Amniotic stem cell (primary cell): Measurements from ENCODE around the gene SUPT20HL1.
"Not testable (repeated sequence)": the region's sequence is repeated elsewhere in the genome, so short reads cannot be mapped to it uniquely, and the experiment has no call there.

Experiments
- DNase-seq: peaks from one replicate; lab custom pipeline; 2025; lab: John Stamatoyannopoulos, UW

The SUPT20HL1 gene

DNA sequence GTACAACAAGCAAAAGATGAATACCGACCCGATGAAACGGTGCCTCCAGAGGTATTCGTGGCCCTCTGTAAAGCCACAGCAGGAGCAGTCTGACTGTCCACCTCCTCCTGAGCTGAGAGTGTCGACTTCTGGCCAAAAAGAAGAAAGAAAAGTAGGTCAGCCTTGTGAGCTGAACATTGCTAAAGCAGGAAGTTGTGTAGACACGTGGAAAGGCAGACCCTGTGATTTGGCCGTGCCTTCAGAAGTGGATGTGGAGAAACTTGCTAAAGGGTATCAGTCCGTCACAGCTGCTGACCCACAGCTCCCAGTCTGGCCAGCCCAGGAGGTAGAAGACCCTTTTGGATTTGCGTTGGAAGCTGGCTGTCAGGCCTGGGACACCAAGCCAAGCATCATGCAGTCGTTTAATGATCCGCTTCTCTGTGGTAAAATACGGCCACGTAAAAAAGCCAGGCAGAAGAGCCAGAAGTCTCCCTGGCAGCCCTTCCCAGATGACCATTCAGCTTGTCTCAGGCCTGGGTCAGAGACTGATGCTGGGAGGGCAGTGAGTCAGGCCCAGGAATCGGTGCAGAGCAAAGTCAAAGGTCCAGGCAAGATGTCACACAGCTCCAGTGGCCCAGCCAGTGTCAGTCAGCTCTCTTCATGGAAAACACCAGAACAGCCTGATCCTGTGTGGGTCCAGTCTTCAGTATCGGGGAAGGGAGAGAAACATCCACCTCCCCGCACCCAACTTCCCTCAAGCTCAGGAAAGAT lies 3.2 kb downstream of the SUPT20HL1 start:
- not testable (repeated sequence) for DNase-seq

DNA sequence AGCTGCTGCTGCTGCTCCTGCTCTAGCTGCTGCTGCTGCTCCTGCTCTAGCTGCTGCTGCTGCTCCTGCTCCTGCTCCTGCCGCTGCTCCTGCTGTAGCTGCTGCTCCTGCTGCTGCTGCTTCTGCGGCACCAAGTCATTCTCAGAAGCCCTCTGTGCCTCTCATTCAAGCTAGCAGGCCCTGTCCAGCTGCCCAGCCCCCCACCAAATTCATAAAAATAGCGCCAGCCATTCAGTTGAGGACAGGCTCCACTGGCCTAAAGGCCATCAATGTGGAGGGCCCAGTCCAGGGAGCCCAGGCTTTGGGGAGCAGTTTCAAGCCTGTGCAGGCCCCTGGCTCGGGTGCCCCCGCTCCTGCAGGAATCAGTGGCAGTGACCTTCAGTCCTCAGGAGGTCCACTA lies 3.9 kb downstream of the SUPT20HL1 start:
- DNase-seq: no peak

DNA sequence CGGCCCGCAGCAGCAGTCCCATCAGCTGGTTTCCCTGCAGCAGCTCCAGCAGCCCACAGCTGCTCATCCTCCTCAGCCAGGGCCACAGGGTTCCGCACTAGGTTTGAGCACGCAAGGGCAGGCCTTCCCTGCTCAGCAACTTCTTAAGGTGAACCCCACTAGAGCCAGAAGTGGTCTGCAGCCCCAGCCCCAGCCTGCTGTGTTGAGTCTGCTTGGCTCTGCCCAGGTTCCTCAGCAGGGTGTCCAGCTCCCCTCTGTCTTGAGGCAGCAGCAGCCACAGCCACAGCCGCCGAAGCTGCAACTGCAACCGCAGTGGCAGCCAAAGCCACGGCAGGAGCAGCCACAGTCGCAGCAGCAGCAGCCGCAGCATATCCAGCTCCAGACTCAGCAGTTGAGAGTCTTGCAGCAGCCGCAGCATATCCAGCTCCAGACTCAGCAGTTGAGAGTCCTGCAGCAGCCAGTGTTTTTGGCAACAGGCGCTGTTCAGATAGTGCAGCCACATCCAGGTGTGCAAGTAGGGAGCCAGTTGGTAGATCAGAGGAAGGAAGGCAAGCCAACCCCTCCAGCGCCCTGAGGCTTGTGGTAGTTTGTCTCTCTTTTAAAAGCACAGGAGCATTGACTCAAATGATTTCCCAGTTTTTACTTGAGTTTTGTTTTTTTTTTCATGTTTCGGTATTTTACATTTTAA lies 4.6 kb downstream of the SUPT20HL1 start:
- DNase-seq: no peak

DNA sequence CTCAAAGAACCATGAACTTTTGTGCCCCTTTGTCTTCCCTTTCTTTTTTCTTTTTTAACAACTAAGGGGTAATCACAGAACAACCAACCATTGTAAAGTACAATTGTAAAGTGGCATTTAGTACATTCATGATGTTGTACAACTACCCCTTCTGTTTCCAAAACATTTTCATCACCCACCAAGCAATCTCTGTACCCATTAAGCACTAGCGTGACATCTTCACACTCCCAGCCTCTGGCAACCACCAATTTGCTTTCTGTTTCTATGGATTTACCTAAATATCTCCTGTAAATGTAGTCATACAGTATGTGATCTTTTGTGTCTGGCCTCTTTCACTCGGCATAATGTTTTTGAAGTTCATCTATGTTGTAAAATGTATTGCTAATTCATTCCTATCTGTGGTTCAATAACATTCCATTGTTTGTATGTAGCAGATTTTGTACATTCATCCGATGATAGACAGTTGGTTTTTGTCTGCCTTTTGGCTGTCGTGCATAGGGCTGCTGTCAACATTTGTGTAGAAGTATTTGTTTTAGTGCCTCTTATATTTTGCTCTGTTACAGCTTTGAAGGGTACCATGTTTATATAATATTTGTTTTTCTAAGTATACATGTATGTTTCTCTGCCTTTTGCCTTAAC lies 6.4 kb downstream of the SUPT20HL1 start:
- DNase-seq: not testable (repeated sequence)

DNA sequence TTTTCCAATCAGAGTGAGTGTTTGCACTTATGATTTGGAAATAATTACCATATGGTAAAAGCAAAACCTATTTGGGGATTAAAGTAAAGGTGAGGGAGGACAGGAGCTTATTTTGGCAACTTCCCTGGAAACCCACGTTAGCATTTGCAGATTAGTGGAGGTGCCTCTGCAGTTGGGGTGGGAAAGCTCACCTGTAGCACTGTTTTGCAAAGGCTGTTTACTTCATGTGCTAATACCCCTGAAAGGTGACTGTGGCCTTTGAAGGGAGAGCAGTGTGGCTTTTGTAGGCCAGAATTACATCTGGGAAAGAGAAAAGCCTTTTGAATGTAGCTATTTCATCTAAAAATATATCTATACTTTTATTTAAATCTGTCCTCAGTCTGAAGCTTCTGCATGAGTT lies 9.4 kb downstream of the SUPT20HL1 start:
- DNase-seq: no peak

DNA sequence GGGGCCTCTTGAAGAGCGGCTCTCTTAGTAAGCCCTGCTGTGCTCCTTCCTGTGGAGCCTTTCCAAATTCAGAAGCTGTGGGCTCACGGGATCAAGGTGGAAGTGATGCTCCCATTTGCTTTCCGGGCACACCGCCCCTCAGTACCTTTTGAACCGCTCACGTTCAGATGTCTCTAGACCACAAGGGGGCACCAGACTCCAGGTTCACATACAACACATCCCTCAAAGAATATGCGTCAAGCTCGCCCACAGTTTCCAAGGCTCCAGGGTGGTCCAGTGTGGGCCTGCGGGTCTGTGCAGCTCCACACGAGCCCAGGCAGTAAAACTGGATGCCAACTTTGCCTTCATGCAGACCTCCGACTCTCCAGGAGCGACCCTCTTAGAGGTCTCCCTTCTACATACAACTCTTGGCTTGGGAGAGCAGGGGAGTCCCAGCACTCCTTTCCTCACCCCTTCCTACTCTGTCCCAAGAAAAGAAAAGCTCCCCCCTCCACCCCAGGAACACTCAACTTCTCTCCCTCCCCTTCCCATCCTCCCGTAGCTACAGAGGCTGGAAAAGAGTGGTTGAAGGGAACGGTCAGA lies 11.0 kb downstream of the SUPT20HL1 start:
- peak; percentile 30 for DNase-seq

DNA sequence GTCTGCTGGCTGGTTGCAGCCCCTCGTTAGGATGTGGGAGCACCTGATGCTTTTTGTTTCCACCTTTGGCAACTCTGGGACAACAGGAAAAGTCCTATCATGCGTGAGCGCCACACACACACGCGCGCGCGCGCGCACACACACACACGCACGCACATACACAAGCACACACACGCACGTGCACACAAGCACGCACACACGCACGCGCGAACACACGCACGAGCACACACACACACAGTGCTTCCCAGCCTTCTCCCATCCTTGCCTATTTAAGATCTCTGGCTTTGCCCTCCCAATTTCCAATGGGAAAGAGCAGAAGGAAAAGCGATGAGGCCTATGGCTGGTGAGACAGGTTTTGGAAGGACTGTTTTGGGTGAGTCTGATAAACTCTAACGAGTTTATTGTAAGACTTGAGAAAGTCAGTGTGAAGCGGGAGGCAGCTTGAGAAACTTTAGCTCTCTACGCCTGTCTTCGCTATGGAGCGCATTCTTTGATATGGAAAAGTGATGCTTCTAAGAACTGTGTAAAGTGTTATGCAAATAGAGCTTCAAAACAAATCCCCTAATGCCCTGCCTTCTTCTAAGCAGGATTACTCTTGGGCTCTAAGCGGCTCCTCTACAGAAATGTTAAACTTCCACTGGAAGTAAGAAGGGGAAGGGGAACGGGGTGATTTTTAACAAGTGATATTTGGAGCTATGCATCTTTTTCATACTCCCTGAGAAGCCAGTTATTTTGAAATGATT lies 11.8 kb downstream of the SUPT20HL1 start:
- no peak for DNase-seq

DNA sequence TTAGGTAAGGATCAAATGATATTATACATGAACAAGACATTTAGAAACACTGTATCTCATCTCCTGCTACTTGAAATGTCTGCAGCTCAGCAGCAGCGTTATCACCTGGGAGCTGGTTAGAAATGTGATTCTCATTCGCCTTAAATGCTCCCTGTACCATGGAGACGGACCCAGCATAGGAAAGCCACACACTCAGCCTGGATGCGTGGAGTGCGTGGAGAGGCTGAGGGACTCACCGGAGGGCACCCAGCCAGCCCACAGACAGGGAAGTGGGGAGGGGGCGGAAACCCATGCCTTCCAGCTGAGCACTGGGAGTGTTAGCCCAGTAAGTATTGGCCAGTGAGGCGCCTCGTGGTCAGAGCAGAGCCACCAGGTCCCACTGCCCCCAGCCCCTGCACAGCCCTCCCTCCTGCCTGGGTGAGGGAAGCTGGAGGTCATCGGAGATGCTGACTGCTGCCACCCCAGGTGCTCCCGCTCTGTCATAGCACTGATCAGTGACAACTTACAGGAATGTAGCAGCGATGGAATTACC lies 15.2 kb downstream of the SUPT20HL1 start:
- no peak for DNase-seq

DNA sequence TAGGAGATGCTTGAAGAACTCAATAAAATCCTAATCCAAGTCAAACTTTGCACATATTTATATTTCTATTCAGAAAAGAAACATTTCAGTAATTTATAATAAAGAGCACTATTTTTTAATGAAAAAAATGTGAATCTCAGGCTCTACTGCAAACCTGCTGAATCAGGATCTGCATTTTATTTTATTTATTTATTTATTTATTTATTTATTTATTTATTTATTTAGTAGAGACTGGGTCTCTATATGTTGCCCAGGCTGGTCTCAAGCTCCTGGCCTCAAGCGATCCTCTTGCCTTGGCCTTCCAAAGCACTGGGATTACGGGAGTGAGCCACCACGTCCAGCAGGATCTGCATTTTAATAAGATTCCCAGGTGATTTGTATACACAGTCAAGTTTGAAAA lies 16.0 kb downstream of the SUPT20HL1 start:
- no peak for DNase-seq

DNA sequence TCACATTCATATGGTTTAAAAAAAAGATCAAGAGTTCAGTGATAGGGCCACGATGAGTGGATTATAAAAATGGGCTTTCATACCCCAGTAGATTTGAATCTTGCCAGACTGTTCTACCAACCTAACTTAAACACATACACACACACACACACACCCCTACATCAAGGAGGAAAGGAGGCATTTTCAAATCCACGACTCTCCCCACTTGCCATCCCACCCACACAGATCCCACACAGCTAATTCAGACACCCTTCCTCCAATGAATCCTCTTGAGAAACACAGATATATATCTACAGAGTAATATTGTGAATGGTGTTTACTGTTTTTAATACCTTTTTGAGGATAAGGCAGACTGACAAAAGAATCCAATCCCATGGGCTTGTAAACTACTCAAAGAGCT lies 16.8 kb downstream of the SUPT20HL1 start:
- DNase-seq: no peak

DNA sequence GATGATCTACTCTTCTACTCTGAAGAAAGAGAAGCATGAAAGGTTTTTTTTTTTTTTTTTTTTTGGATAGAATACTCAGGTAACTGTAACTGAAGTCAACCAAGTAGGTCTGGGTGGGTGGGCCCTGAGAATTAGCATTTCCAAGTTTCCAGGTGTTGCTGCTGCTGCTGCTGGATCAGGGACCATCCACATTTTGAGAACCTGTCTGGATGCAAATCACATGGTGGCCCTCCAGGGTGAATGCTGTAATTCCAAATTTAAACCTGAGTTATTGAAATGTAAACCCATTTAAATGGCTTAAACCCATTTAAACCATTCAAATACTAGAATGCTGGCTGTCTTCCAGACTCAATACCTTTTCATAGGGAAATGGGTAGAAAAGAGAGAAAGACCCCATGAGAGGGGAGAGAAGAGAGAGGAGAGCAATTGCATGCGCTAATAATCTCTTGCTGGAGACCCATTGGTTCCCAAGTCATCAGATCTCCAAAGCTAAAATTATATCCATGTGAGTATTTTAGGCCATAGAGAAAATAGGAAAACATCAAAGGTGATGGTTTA lies 17.6 kb downstream of the SUPT20HL1 start:
- no peak for DNase-seq

DNA sequence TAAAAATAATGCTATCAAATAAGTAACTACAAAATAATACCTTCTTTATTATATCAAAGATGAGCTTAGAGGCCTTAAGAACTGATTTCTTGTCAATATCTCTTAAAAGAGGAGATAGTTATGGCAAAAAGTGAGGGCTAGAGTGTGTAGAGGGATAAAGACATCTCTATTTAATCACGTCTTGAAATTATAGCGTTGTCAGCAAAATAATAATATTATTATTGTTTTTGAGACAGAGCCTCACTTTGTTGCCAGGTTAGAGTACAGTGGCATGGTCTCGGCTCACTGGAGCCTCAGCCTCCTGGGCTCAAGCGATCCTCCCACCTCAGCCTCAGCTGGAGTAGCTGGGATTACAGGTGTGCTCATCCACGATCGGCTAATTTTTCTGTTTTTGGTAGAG lies 18.3 kb downstream of the SUPT20HL1 start:
- no peak for DNase-seq

DNA sequence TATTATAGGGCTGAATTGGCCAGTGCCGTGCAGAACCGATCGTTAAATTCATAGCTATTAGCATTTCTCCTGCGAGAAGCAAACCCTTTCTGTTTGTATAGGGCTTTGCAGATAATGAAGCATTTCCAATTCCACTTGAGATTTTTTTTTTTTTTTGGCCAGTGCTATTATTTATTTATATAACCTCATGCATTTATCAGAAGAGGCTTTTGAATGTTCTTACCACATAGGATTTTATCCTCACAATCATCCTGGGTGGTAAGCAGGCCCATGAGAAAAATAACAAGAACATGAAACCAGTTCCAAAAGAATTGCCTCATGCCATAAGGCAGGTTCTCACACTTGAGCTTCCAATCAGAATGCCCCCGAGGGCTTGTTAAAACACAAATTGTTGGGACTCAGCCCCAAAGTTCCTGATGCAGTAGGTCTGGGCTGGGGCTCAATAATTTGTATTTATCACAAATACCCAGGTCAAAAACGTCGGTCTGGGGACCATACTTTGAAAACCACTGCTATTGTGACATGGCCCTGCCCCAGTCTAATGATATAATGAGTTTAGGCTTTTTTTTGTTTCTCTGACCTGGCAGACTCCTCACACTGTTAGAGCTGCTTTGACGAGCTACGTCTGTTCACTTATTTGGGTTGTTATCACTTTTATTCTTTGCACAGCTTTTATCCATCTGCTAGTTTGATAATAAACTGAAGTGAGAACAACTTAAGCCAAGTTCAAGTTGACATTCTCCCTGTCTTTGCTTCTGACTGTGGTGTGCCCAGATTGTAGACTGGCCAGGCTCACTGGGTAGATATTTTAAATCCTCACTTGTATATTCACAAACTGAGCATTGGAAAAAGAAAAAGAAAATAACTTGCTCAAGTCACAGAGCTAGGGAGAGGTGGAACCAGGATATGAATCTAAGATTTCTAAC lies 20.1 kb downstream of the SUPT20HL1 start:
- DNase-seq: no peak

DNA sequence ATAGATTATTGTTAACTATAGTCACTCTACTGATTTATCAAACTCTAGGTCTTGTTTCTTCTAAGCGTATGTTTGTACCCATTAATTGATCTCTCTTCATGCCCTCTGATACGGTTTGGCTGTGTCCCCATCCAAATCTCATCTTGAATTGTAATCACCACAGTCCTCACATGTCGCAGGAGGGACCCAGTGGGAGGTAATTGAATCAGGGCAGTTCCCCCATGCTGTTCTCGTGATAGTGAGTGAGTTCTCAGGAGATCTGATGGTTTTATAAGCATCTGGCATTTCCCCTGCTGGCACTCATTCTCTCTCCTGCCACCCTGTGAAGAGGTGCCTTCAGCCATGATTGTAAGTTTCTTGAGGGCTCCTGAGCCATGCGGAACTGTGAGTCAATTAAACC lies 21.9 kb downstream of the SUPT20HL1 start:
- DNase-seq: not testable (repeated sequence)

DNA sequence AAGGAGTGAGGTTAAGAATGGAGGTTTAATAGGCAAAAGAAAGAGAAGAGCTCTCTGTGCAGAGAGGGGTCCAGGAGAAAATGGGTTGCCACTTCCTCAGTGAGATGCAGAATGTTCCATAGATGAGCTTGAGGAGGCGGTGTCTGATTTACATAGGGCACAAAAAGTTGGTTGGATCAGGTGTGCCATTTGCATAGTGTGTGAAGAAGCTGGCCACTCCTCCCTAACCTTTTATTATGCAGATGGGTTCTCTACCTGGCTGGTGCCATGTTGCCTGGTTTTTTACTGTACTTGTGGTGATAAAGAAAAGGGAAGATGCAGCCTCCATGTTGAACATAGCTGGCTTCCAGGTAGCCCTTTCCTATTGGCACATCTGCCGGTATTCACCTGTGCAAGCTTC lies 27.3 kb downstream of the SUPT20HL1 start:
- no peak for DNase-seq

DNA sequence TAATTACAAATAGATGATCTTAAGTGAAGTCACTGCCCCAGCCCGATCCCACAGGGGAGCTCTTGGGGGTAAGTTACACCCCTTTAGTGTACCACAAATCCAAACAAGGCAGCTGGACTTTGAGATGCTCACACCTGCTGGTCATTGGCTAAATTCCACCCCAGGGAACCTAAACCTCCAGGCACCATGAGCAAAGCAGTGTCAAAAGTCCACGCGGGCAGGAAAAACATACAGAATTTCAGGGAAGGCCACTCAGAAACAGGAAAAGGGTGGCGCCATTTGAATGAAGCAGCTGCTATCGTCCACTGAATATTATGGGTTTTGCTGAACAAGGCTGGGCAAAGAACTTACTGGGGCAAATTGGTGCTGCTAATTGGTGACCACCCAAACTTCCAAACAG lies 30.9 kb downstream of the SUPT20HL1 start:
- DNase-seq: no peak

DNA sequence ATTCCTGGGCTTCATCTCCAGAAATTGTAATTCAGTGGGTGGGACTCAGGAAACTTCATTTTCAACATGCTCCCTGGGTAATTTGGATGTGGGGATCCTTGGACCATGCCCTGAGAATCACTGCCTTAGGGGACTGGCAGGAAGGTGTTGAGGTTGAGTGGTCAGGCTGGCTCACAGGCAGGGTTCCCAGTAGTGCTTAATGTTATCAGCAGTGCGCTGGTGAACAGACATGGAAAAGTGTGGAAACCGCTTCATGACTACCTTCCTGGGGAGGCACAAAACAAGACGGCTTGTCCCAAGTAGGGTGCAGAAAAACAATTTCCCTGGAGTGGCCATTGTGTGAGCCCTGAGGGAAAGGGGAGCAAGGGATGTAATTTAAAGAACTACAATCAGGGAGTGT lies 31.4 kb downstream of the SUPT20HL1 start:
- no peak for DNase-seq

DNA sequence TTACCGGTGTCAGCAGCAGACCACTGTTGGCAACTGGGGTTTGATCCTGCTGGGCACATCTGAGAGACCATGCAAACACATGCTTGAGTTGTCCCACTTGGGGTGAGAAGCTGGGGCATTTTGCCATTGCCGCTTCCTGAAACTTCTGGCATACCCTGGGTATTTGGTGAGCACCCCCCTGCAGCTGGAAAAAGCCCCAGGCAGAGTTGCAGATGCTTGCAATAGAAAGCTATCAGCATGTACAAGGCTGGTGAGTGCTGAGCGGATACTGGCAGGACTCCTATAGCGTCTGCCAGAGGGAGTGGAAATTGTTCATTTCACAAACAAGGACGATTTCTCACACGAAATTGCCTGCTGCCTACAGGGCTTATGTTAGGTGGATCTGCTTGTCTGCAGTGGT lies 32.3 kb downstream of the SUPT20HL1 start:
- no peak for DNase-seq

DNA sequence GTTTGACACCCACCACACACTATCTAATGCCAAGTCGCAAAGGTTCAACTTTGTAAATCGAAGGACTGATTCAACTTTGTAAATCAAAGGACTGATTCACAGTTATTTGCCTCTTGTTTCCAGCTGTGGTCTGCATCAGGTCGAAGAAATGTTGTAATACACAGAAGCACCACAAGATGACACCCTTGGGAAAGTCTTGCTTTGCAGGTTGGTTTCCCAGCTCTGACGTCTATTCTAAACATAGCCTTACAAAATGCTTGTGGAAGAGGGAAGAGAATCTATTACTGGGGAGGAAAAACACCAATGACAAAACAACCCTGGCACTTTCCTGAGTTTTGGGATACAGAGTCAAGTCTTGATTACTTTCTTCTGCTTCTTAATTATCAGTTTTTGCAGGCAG lies 35.3 kb downstream of the SUPT20HL1 start:
- DNase-seq: peak; percentile 63

DNA sequence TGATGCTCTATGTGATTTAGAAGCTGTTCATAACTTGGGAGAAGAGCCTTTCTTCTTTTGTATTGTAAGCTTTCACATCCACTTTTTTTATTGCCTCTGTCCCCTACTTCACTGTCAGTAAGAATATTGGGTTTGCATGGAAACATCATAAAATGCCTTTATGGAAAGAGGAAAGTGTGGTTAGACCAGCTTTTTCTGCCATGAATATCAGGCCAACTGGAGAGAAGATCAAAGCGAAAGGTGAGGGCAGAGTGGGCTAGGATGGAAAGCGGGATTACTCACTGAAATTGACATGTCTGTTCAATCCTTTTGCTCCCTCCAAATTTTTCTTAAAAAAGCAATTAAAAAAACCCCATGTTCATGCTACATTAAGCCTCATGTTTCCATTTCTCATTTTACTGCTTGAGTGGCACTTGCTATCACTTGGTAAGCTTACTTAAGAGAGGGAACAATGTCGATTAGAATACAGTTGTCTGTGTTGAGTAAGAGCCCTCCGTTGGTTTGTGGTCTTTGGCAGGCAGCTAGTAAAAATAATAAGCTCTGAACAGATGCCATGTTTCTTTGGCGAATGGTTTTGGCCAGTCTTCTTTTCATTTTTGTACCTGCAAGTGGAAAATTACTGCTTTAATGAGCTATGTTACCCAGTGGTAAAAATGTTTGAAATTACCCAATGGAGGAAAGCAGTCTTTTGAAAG lies 35.9 kb downstream of the SUPT20HL1 start:
- no peak for DNase-seq
